Measurements from ENCODE around the gene TFF1.

TFF1 gene

GRCh38 chr21:42379426-42380215 is 13.3 kb upstream of the TFF1 start:
- DNase-seq, result no peak

- no peak for DNase-seq
Measured at GRCh38 chr21:42378418-42378817, 12.1 kb upstream of the TFF1 start.

GRCh38 chr21:42377951-42378340 is 11.6 kb upstream of the TFF1 start:
- no peak for DNase-seq

- no peak for DNase-seq
Measured at GRCh38 chr21:42377211-42377950, 11.0 kb upstream of the TFF1 start.

- DNase-seq, result no peak
Measured at GRCh38 chr21:42376338-42376982, 10.1 kb upstream of the TFF1 start.

GRCh38 chr21:42375966-42376337 is 9.6 kb upstream of the TFF1 start:
- DNase-seq, result no peak

GRCh38 chr21:42375506-42375905 is 9.2 kb upstream of the TFF1 start:
- DNase-seq, result no peak

- no peak for DNase-seq
Measured at GRCh38 chr21:42374864-42375499, 8.6 kb upstream of the TFF1 start.

- DNase-seq, result no peak
Measured at GRCh38 chr21:42374457-42374856, 8.1 kb upstream of the TFF1 start.

GRCh38 chr21:42373908-42374455 is 7.6 kb upstream of the TFF1 start:
- DNase-seq, result no peak

- no peak for DNase-seq
Measured at GRCh38 chr21:42373196-42373907, 7.0 kb upstream of the TFF1 start.

GRCh38 chr21:42370894-42371654 is 4.7 kb upstream of the TFF1 start:
- DNase-seq, result no peak

GRCh38 chr21:42369821-42370220 is 3.5 kb upstream of the TFF1 start:
- no peak for DNase-seq

GRCh38 chr21:42367367-42368165 is 1.2 kb upstream of the TFF1 start:
- DNase-seq, result no peak

- no peak for DNase-seq
Measured at GRCh38 chr21:42365770-42366169, 565 bp downstream of the TFF1 start.

GRCh38 chr21:42364304-42364865 is 1.9 kb downstream of the TFF1 start:
- DNase-seq, result no peak

GRCh38 chr21:42363312-42363711 is 3.0 kb downstream of the TFF1 start:
- no peak for DNase-seq

- DNase-seq, result no peak
Measured at GRCh38 chr21:42362700-42363099, 3.6 kb downstream of the TFF1 start.

GRCh38 chr21:42362198-42362597 is 4.1 kb downstream of the TFF1 start:
- no peak for DNase-seq

- no peak for DNase-seq
Measured at GRCh38 chr21:42361286-42361685, 5.0 kb downstream of the TFF1 start.

- DNase-seq, result no peak
Measured at GRCh38 chr21:42360317-42360716, 6.0 kb downstream of the TFF1 start.
